ENCODE measurements around the gene LCNL1. TPM values are rescaled to one million over a fixed set of nuclear protein-coding genes. Genes with fewer than 3 reads are reported as not detected.
A peak's percentile ranks its signal among the peaks of the same experiment; 100 is the strongest.

Gene LCNL1
- total RNA-seq, 5 donors from 2014 or later (not counting 1 experiment from before 2014, with no cell fraction given): 0.29 to 2.2 (median 1.3) TPM

DNA sequence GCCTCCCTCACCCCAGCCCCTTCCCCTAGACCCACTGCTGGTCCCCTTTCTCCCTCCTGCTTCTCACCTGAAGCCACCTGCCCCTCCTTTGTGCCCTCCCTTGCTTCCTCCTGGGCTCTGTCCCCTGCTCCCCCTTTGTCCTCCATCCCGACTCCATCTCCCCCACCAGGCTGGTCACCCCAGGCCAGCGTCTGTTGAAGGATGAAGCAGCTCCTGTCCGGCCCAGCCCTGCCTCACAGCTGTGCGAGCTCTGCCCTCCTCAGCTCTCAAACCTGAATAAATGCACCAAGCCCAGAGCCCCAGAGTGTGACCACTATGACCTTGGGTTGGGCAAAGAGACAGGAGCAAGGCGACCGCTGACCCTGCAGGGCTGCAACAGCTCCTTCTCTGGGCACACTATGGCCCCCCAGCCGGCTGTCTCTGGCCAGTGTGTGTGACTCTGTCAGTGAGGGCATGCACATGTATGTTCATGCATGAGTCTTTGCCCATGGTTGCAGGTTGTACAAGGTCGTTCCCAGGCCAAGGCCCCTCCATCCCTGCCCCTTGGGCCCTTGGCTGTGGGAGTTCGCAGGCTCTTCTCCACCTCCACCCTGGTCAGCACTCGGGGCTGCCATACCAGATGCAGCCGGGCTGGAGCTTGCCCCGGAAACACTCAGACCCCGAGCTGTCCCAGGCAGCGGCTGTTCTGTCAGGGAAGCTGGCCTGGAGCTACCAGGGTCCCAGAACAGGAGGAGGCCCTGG is 27.4 kb upstream of the LCNL1 start:
- Histone ChIP-seq H3K27me3 (replicated peaks in 1 of 2; ENCODE audit: control insufficient read depth in 2 of 2, extremely low read depth in 1 of 2, insufficient read depth in 2 of 2, low read length in 1 of 2) (peaks cover 0 to 3% of the 10 kb centered on the region in 2 experiments), H3K36me3 (ENCODE audit: control insufficient read depth in 2 of 2, extremely low read depth in 1 of 2, insufficient read depth in 1 of 2, low read length in 1 of 2) (no peaks in the 10 kb centered on the region), H3K4me3 (ENCODE audit: control insufficient read depth in 1 of 2, extremely low read depth in 1 of 2, low read length in 1 of 2) (no peak overlapping the region), H3K9me3 (no peaks in the 10 kb centered on the region), H3K27ac (ENCODE audit: low read length) (no peak overlapping the region), H3K4me1 (ENCODE audit: control insufficient read depth in 1 of 2, extremely low read depth in 1 of 2, insufficient read depth in 2 of 2, low read length in 2 of 2) (peaks cover 0 to 39% of the 10 kb centered on the region in 2 experiments)
- Mint-ChIP-seq H3K4me1 (peaks cover 6 to 14% (median 13%) of the 10 kb centered on the region in 3 donors), H3K36me3 (no peaks in the 10 kb centered on the region), H3K27me3 (no peaks in the 10 kb centered on the region), H3K9me3 (peaks cover 0 to 2% (median 0%) of the 10 kb centered on the region in 3 donors), H3K27ac (no peak overlapping the region), H3K4me3 (no peak overlapping the region)
- ChIA-PET POLR2A (no interaction called here), CTCF (no interaction called here)
- WGBS (ENCODE audit: insufficient coverage): 91% methylated on average over 13 of the region's 14 CpGs
- ATAC-seq (replicated peaks in 1 of 4) (no peak), DNase-seq (no peak)

DNA sequence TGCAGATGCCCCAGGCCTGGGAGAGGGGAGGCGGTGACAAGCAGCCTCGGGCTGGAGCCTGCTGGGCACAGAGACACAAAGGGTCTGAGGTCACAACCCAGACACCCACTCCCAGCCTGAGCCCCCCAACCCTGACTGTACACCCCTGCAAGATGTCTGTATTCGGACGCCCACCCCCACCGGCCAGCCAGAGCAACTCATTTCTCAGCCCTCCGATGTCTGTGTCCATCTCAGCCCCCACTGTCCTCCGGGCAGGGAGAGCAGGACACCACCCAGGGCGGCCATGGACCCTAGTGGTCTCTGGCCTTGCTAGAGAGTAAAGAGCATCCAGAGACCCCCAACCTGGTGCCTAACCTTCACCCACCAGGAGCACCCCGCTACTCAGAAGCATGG is 26.9 kb upstream of the LCNL1 start:
- no peak overlapping the region for H3K27ac ChIP-seq (ENCODE audit: low read length)
- ATAC-seq (replicated peaks in 1 of 4) (no peak), DNase-seq (no peak)
- H3K27me3 Mint-ChIP-seq: no peaks in the 10 kb centered on the region
- peaks cover 10 to 17% (median 16%) of the 10 kb centered on the region in 3 donors for H3K4me1 Mint-ChIP-seq
- POLR2A ChIA-PET: no interaction called here
- 95% methylated on average over 6 of the region's 9 CpGs for WGBS (ENCODE audit: insufficient coverage)
- H3K27ac Mint-ChIP-seq: peak overlapping the region in 1 of 2 donors; percentile 34
- CTCF ChIA-PET: no interaction called here
- no peak overlapping the region for H3K4me3 Mint-ChIP-seq
- H3K36me3 Mint-ChIP-seq: no peaks in the 10 kb centered on the region
- H3K36me3 ChIP-seq (ENCODE audit: control insufficient read depth in 2 of 2, extremely low read depth in 1 of 2, insufficient read depth in 1 of 2, low read length in 1 of 2): no peaks in the 10 kb centered on the region
- H3K9me3 ChIP-seq: no peaks in the 10 kb centered on the region
- no peak overlapping the region for H3K4me3 ChIP-seq (ENCODE audit: control insufficient read depth in 1 of 2, extremely low read depth in 1 of 2, low read length in 1 of 2)
- peaks cover 1 to 39% of the 10 kb centered on the region in 2 experiments for H3K4me1 ChIP-seq (ENCODE audit: control insufficient read depth in 1 of 2, extremely low read depth in 1 of 2, insufficient read depth in 2 of 2, low read length in 2 of 2)
- peaks cover 0 to 2% (median 0%) of the 10 kb centered on the region in 3 donors for H3K9me3 Mint-ChIP-seq
- H3K27me3 ChIP-seq (replicated peaks in 1 of 2; ENCODE audit: control insufficient read depth in 2 of 2, extremely low read depth in 1 of 2, insufficient read depth in 2 of 2, low read length in 1 of 2): peaks cover 0 to 3% of the 10 kb centered on the region in 2 experiments

DNA sequence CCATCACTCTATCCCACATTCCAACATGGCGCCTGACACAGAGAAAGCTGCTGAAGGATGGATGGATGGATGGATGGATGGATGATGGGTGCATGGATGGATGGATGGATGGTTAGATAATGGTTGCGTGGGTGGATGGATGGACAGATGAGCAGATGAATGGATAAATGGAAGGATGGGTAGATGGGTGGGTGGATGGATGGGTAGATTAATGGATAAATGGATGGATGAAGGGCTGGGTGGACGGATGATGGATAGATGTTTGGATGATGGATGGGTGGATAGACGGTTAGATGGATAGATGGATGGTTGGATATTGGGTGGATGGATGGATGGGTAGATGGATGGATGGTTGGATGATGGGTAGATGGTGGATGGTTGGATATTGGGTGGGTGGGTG is 26.2 kb upstream of the LCNL1 start:
- Histone ChIP-seq H3K9me3 (no peaks in the 10 kb centered on the region), H3K27ac (ENCODE audit: low read length) (no peak overlapping the region), H3K4me3 (ENCODE audit: control insufficient read depth in 1 of 2, extremely low read depth in 1 of 2, low read length in 1 of 2) (no peak overlapping the region), H3K36me3 (ENCODE audit: control insufficient read depth in 2 of 2, extremely low read depth in 1 of 2, insufficient read depth in 1 of 2, low read length in 1 of 2) (no peaks in the 10 kb centered on the region), H3K27me3 (replicated peaks in 1 of 2; ENCODE audit: control insufficient read depth in 2 of 2, extremely low read depth in 1 of 2, insufficient read depth in 2 of 2, low read length in 1 of 2) (peaks cover 0 to 3% of the 10 kb centered on the region in 2 experiments), H3K4me1 (ENCODE audit: control insufficient read depth in 1 of 2, extremely low read depth in 1 of 2, insufficient read depth in 2 of 2, low read length in 2 of 2) (peaks cover 2 to 43% of the 10 kb centered on the region in 2 experiments)
- no peak for ATAC-seq (replicated peaks in 1 of 4)
- CTCF ChIA-PET: no interaction called here
- Mint-ChIP-seq H3K27me3 (no peaks in the 10 kb centered on the region), H3K4me1 (peaks cover 10 to 20% (median 17%) of the 10 kb centered on the region in 3 donors), H3K36me3 (no peaks in the 10 kb centered on the region), H3K4me3 (no peak overlapping the region), H3K27ac (no peak overlapping the region), H3K9me3 (peaks cover 0 to 2% (median 0%) of the 10 kb centered on the region in 3 donors)
- DNase-seq: no peak
- POLR2A ChIA-PET: no interaction called here
- 100% methylated on average over 3 of the region's 4 CpGs for WGBS (ENCODE audit: insufficient coverage)

DNA sequence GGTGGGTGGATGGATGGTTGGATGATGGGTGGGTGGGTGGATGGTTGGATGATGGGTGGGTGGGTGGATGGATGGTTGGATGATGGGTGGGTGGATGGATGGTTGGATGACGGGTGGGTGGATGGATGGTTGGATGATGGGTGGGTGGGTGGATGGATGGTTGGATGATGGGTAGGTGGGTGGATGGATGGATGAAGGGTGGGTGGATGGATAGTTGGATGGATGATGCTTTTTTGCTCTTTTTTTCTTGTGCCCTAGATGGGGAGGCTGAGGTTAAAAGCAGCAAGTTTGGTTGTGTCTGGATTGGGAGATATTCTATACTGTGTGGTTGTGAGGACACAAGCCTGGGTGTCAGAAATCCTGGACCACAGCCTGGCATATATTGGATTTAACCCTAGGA is 25.3 kb upstream of the LCNL1 start:
- H3K9me3 Mint-ChIP-seq: peaks cover 0 to 2% (median 0%) of the 10 kb centered on the region in 3 donors
- no peaks in the 10 kb centered on the region for H3K27me3 Mint-ChIP-seq
- H3K4me3 Mint-ChIP-seq: no peak overlapping the region
- ChIA-PET POLR2A (no interaction called here), CTCF (no interaction called here)
- ATAC-seq (replicated peaks in 1 of 4): no peak
- peaks cover 0 to 3% of the 10 kb centered on the region in 2 experiments for H3K27me3 ChIP-seq (replicated peaks in 1 of 2; ENCODE audit: control insufficient read depth in 2 of 2, extremely low read depth in 1 of 2, insufficient read depth in 2 of 2, low read length in 1 of 2)
- no peaks in the 10 kb centered on the region for H3K36me3 ChIP-seq (ENCODE audit: control insufficient read depth in 2 of 2, extremely low read depth in 1 of 2, insufficient read depth in 1 of 2, low read length in 1 of 2)
- H3K36me3 Mint-ChIP-seq: no peaks in the 10 kb centered on the region
- 100% methylated on average over 1 of the region's 1 CpG for WGBS (ENCODE audit: insufficient coverage)
- H3K27ac Mint-ChIP-seq: no peak overlapping the region
- no peak for DNase-seq
- H3K4me1 ChIP-seq (ENCODE audit: control insufficient read depth in 1 of 2, extremely low read depth in 1 of 2, insufficient read depth in 2 of 2, low read length in 2 of 2): peaks cover 2 to 52% of the 10 kb centered on the region in 2 experiments
- H3K9me3 ChIP-seq: no peaks in the 10 kb centered on the region
- no peak overlapping the region for H3K4me3 ChIP-seq (ENCODE audit: control insufficient read depth in 1 of 2, extremely low read depth in 1 of 2, low read length in 1 of 2)
- no peak overlapping the region for H3K27ac ChIP-seq (ENCODE audit: low read length)
- peaks cover 10 to 26% (median 20%) of the 10 kb centered on the region in 3 donors for H3K4me1 Mint-ChIP-seq

DNA sequence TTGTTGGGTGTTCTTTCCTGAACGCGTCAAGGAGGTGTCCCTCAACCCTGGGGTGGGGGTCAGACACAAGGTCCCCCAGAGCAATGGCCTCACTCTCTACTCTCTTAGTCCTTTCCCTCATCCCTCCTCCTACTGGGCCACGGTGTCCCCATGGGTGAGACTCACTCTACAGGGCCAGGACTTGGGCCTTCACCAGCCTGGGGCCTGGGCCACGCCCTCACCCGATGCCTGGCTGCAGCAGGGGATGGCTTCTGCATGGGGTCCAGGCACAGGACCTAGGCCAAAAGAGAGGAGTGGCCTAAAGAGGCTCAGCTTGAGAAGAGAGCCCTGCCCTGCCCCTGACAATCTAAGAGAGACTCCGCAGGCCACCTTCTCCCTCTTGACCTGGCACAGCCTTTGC is 24.9 kb upstream of the LCNL1 start:
- CTCF ChIA-PET: no interaction called here

DNA sequence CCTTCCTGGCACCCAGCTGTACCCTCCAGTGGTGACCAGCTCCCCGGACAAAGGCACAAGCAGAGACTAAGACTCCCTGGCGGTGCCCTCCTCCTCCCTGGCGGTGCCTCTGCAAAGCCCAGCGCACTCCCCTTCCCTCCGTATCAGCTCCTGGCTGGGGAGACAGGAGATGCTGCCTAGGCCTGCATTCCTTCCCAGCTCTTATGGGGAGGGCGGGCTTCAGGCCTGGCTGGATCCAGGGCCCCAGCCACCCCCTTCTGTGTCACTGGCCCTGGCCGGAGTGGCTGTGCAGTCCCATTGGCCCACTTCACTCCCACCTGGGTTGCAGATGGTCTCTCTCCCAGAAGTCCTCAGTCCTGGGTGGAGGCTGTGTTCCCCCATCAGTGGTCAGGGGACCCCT is 24.3 kb upstream of the LCNL1 start:
- Mint-ChIP-seq H3K27me3 (no peaks in the 10 kb centered on the region), H3K4me1 (peaks cover 10 to 35% (median 29%) of the 10 kb centered on the region in 3 donors), H3K4me3 (no peak overlapping the region), H3K36me3 (no peaks in the 10 kb centered on the region), H3K9me3 (peaks cover 0 to 2% (median 0%) of the 10 kb centered on the region in 3 donors), H3K27ac (peak overlapping the region; percentile 27 to 52)
- no peak for ATAC-seq (replicated peaks in 1 of 4)
- H3K36me3 ChIP-seq (ENCODE audit: control insufficient read depth in 2 of 2, extremely low read depth in 1 of 2, insufficient read depth in 1 of 2, low read length in 1 of 2): no peaks in the 10 kb centered on the region
- DNase-seq: no peak
- peaks cover 2 to 62% of the 10 kb centered on the region in 2 experiments for H3K4me1 ChIP-seq (ENCODE audit: control insufficient read depth in 1 of 2, extremely low read depth in 1 of 2, insufficient read depth in 2 of 2, low read length in 2 of 2)
- 96% methylated on average over 4 of the region's 7 CpGs for WGBS (ENCODE audit: insufficient coverage)
- no peak overlapping the region for H3K4me3 ChIP-seq (ENCODE audit: control insufficient read depth in 1 of 2, extremely low read depth in 1 of 2, low read length in 1 of 2)
- ChIA-PET CTCF (no interaction called here), POLR2A (no interaction called here)
- H3K9me3 ChIP-seq: no peaks in the 10 kb centered on the region
- H3K27me3 ChIP-seq (replicated peaks in 1 of 2; ENCODE audit: control insufficient read depth in 2 of 2, extremely low read depth in 1 of 2, insufficient read depth in 2 of 2, low read length in 1 of 2): peaks cover 0 to 3% of the 10 kb centered on the region in 2 experiments
- H3K27ac ChIP-seq (ENCODE audit: low read length): peak overlapping the region; percentile 69

More for the DNA sequence above, 24.9 kb upstream of the LCNL1 start:
- peaks cover 10 to 30% (median 24%) of the 10 kb centered on the region in 3 donors for H3K4me1 Mint-ChIP-seq
- H3K4me3 Mint-ChIP-seq: no peak overlapping the region
- ATAC-seq (replicated peaks in 1 of 4): no peak
- H3K27ac Mint-ChIP-seq: no peak overlapping the region
- H3K9me3 Mint-ChIP-seq: peaks cover 0 to 2% (median 0%) of the 10 kb centered on the region in 3 donors
- DNase-seq: no peak
- no peak overlapping the region for H3K4me3 ChIP-seq (ENCODE audit: control insufficient read depth in 1 of 2, extremely low read depth in 1 of 2, low read length in 1 of 2)
- H3K9me3 ChIP-seq: no peaks in the 10 kb centered on the region
- H3K27me3 Mint-ChIP-seq: no peaks in the 10 kb centered on the region
- no peaks in the 10 kb centered on the region for H3K36me3 ChIP-seq (ENCODE audit: control insufficient read depth in 2 of 2, extremely low read depth in 1 of 2, insufficient read depth in 1 of 2, low read length in 1 of 2)
- POLR2A ChIA-PET: no interaction called here
- peaks cover 0 to 3% of the 10 kb centered on the region in 2 experiments for H3K27me3 ChIP-seq (replicated peaks in 1 of 2; ENCODE audit: control insufficient read depth in 2 of 2, extremely low read depth in 1 of 2, insufficient read depth in 2 of 2, low read length in 1 of 2)
- no peaks in the 10 kb centered on the region for H3K36me3 Mint-ChIP-seq
- H3K4me1 ChIP-seq (ENCODE audit: control insufficient read depth in 1 of 2, extremely low read depth in 1 of 2, insufficient read depth in 2 of 2, low read length in 2 of 2): peaks cover 2 to 56% of the 10 kb centered on the region in 2 experiments
- WGBS (ENCODE audit: insufficient coverage): 93% methylated on average over 4 of the region's 6 CpGs
- H3K27ac ChIP-seq (ENCODE audit: low read length): no peak overlapping the region

Measured in T-cell (primary cell).